Vagina (tissue), 2 donors: ENCODE data around the gene TEKT5. TPM values are rescaled to one million over a fixed set of nuclear protein-coding genes. Genes with fewer than 3 reads are reported as not detected.

Source experiments
- DNase-seq, 2 donors: peaks; one replicate each; pipeline ENCODE4 v3.0.0-alpha.2; 2017; ENCODE audit errors: extremely low spot score in 2 of 2
- H3K27ac ChIP-seq: fragments of 200-600 bp; sonication (generic); one replicate; pipeline ENCODE4 v1.5.1; 2019
- H3K27me3 ChIP-seq: fragments of 200-600 bp; sonication (generic); one replicate; pipeline ENCODE4 v1.5.1; 2019
- H3K36me3 ChIP-seq, 2 donors: fragments of 200-600 bp; sonication (generic); one replicate each; pipeline ENCODE4 v1.5.1; 2017 to 2019
- H3K4me1 ChIP-seq: fragments of 200-600 bp; sonication (generic); one replicate; pipeline ENCODE4 v1.5.1; 2019
- H3K4me3 ChIP-seq, 2 donors: fragments of 200-600 bp; sonication (generic); 1 replicate in 1 of 2; 2 replicates in 1 of 2; pipeline ENCODE4 v1.5.1; 2016 to 2019
- H3K9me3 ChIP-seq: fragments of 200-600 bp; sonication (generic); one replicate; pipeline ENCODE4 v1.5.1; 2019
- CTCF ChIP-seq, 3 experiments: fragments of 450-650 bp in 2 of 3; fragments of 200-600 bp in 1 of 3; sonication (generic) in 1 of 3; IDR thresholded peaks; one replicate each; pipeline ENCODE4 v1.5.1; 2017 to 2019; ENCODE audit warnings: antibody characterized with exemption in 3 of 3, mild to moderate bottlenecking in 2 of 3, moderate library complexity in 2 of 3
- POLR2A ChIP-seq, 2 donors: fragments of 450-650 bp; IDR thresholded peaks; one replicate each; pipeline ENCODE4 v1.6.1; 2017; ENCODE audit warnings: antibody characterized with exemption in 2 of 2, mild to moderate bottlenecking in 2 of 2, moderate library complexity in 2 of 2
- POLR2AphosphoS5 ChIP-seq, 2 donors: sonication (generic); formaldehyde crosslinking; IDR thresholded peaks; one replicate each; pipeline ENCODE4 v1.9.0; 2017; ENCODE audit warnings: antibody characterized with exemption in 2 of 2, mild to moderate bottlenecking in 2 of 2, low read depth in 1 of 2; ENCODE audit not compliant: insufficient read depth in 1 of 2
- intact Hi-C: fragments of 100-400 bp; cut with DNase I; formaldehyde crosslinking; loops from one replicate; pipeline ENCODE4 v1.15.1; 2023
- total RNA-seq: library from RNA; depleted of rRNA; stranded (reverse); fragments of >200 nt; gene quantifications from one replicate; pipeline ENCODE4 v1.2.3, GENCODE V29; 2016

Gene TEKT5
- total RNA-seq, 1 donor from 2014 or later = not detected

- intact Hi-C loops = no loop called here
- Histone ChIP-seq H3K9me3 (no peaks in the 10 kb centered on the region), H3K4me3 (no peak overlapping the region), H3K27ac (no peak overlapping the region), H3K4me1 (peaks cover 34% of the 10 kb centered on the region), H3K27me3 (no peaks in the 10 kb centered on the region), H3K36me3 (no peaks in the 10 kb centered on the region)
- no peak for TF ChIP-seq POLR2A (IDR thresholded peaks at IDR 0.05)
- TF ChIP-seq POLR2AphosphoS5 (IDR thresholded peaks at IDR 0.05; ENCODE audit: insufficient read depth in 1 of 2, low read depth in 1 of 2) = no peak
- no peak for TF ChIP-seq CTCF (IDR thresholded peaks at IDR 0.05)
- no peak for DNase-seq
These were observed 46.1 kb upstream of the TEKT5 start for GRCh38 chr16:10740845-10741208.

- TF ChIP-seq POLR2AphosphoS5 (IDR thresholded peaks at IDR 0.05; ENCODE audit: insufficient read depth in 1 of 2, low read depth in 1 of 2) = no peak
- no peak for TF ChIP-seq POLR2A (IDR thresholded peaks at IDR 0.05)
- no peak for TF ChIP-seq CTCF (IDR thresholded peaks at IDR 0.05)
- H3K4me3 ChIP-seq = no peak overlapping the region
- peaks cover 28% of the 10 kb centered on the region for H3K4me1 ChIP-seq
- no peaks in the 10 kb centered on the region for H3K27me3 ChIP-seq
- no peak for DNase-seq
- intact Hi-C loops = loop anchor here (2.0 to 5.0 kb wide), 3 partner anchors 179 to 223 kb away; no protein-coding TSS in a partner anchor
- no peaks in the 10 kb centered on the region for H3K36me3 ChIP-seq
- no peak overlapping the region for H3K27ac ChIP-seq
- H3K9me3 ChIP-seq = no peaks in the 10 kb centered on the region
These were observed 45.5 kb upstream of the TEKT5 start for GRCh38 chr16:10740000-10740844.

DNA sequence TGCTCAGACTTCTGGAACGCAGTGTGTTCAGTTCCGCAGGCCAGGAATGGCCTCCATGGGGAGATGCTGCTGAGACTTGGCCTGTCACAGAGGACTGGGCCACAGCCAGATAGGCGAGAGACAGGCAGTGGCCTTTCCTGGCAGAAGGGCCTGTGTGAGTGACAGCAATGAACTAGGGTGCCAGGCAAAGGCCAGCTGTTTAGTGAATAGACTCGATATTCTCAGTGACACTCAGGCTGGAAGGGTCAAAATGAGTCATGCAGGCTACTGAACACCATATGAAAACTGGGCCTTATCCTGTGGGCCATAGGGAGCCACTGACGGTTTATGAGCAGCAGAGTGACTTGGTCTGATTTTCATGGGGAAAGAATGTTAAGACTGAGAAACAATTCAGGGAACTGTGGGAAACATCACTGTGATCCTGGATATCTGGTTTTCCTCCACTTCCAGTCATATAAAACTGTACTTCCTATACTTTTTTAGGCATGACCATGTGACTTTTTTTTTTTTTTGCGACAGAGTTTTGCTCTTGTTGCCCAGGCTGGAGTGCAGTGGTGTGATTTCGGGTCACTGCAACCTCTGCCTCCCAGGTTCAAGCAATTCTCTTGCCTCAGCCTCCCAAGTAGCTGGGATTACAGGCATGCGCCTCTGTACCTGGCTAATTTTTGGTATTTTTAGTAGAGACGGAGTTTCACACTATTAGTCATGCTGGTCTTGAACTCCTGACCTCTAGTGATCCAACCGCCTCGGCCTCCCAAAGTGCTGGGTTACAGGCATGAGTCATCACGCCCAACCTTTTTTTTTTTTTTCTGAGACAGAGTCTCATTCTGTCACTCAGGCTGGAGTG lies 43.7 kb upstream of the TEKT5 start:
- H3K27ac ChIP-seq = peak overlapping the region; percentile 50
- H3K36me3 ChIP-seq = no peaks in the 10 kb centered on the region
- no peak overlapping the region for H3K4me3 ChIP-seq
- peaks cover 18% of the 10 kb centered on the region for H3K4me1 ChIP-seq
- no peaks in the 10 kb centered on the region for H3K27me3 ChIP-seq
- peak; percentile 61 to 89 for DNase-seq
- intact Hi-C loops = loop anchor here (2.0 to 5.0 kb wide), 3 partner anchors 180 to 221 kb away; no protein-coding TSS in a partner anchor
- TF ChIP-seq POLR2AphosphoS5 (IDR thresholded peaks at IDR 0.05; ENCODE audit: insufficient read depth in 1 of 2, low read depth in 1 of 2) = peak; percentile 9 to 40
- no peak for TF ChIP-seq CTCF (IDR thresholded peaks at IDR 0.05)
- no peak for TF ChIP-seq POLR2A (IDR thresholded peaks at IDR 0.05)
- no peaks in the 10 kb centered on the region for H3K9me3 ChIP-seq

DNA sequence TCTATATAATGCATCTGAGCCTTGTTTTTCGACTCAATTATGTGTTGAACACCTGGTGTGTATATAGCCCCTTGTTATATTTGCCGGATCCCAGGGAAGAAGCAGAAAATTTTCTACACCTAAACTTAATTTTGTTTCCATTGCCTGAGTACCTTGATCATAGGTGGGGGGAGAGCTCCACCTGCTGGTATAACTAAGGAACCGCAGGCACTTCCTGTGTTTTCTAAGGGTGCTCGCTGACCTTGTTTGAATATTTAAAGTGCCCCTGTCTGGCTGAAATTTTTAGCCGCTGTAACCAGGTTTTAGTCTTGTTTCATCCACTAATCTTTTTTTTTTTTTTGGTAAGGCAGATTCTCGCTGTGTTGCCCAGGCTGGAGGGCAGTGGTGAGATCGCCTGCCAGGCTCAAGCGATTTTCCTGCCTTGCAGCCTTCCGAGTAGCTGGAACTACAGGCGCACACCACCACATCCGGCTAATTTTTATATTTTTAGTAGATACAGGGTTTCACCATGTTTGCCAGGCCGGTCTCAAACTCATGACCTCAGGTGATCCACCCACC lies 42.4 kb upstream of the TEKT5 start:
- peak; percentile 16 to 84 for DNase-seq

More for the DNA sequence above, 42.4 kb upstream of the TEKT5 start:
- TF ChIP-seq POLR2AphosphoS5 (IDR thresholded peaks at IDR 0.05; ENCODE audit: insufficient read depth in 1 of 2, low read depth in 1 of 2) = peak in 1 of 2 donors; percentile 57
- TF ChIP-seq CTCF (IDR thresholded peaks at IDR 0.05) = peak; percentile 82 to 90 (median 85)
- no peak for TF ChIP-seq POLR2A (IDR thresholded peaks at IDR 0.05)
- Histone ChIP-seq H3K27me3 (no peaks in the 10 kb centered on the region), H3K9me3 (no peaks in the 10 kb centered on the region), H3K27ac (peak overlapping the region; percentile 35), H3K4me1 (peaks cover 11% of the 10 kb centered on the region), H3K4me3 (no peak overlapping the region), H3K36me3 (no peaks in the 10 kb centered on the region)
- intact Hi-C loops = loop anchor here (5.0 kb wide), 2 partner anchors 200 to 220 kb away; no protein-coding TSS in a partner anchor
